Uterine smooth muscle cell (primary cell): Measurements from ENCODE around the gene TFAP2D. TPM values are rescaled to one million over a fixed set of nuclear protein-coding genes. Genes with fewer than 3 reads are reported as not detected.

Experiments used
- total RNA-seq: library from RNA; depleted of rRNA; stranded (reverse); fragments of >200 nt; gene quantifications from 2 replicates; pipeline ENCODE4 v1.2.3, GENCODE V29; 2014

The TFAP2D gene
- total RNA-seq, result not detected in 2 replicates

GRCh38 chr6:50713226-50713625, at the start of gene TFAP2D:
TFAP2D (plus strand) TSS chr6:50713526; CDS start chr6:50714056, 530 bp downstream.

GRCh38 chr6:50818673-50819072, 105.3 kb downstream of the TFAP2D start, which contains the start of gene TFAP2B:
TFAP2B (plus strand) TSS chr6:50818871; CDS start chr6:50818892, 21 bp downstream.

Other genes with a start within 250 kb of the TFAP2D start
- 0.33 TPM in 1 of 2 replicates, not detected in the other for gene TFAP2B, start 105.3 kb downstream of the TFAP2D start, total RNA-seq